GM12865 (cell line): ENCODE results near the gene ZNF511.
"Not testable (repeated sequence)": the region's sequence is repeated elsewhere in the genome, so short reads cannot be mapped to it uniquely, and the experiment has no call there.

ENCODE experiments used
- DNase-seq: peaks from one replicate; pipeline ENCODE4 v3.0.0; 2010; ENCODE audit warnings: low read depth
- H3K4me3 ChIP-seq: 2 replicates; pipeline ENCODE4 v1.5.1; 2011; ENCODE audit warnings: mild to moderate bottlenecking, low read depth, low read length, control low read depth
- CTCF ChIP-seq: IDR thresholded peaks from 2 replicates; pipeline ENCODE4 v1.5.1; 2011; ENCODE audit warnings: low read length, control low read depth, low read depth, inconsistent platforms; ENCODE audit not compliant: insufficient read depth; ENCODE audit errors: missing control alignments

ZNF511 gene

DNA sequence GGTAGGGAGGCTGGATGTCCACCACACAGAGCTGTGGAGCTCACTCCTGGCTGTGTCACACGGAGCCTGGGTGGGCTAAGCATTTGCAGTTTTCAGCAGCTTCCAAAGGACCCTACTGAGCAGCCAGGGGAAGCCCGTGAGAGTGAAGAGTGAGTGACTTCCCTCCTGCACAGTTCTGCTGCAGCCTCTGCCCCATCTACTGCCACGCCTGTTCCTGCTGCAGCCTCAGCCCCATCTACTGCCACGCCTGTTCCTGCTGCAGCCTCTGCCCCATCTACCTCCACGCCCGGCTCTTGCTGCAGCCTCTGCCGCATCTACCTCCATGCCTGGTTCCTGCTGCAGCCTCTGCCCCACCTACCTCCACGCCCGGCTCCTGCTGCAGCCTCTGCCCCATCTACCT, 44.3 kb upstream of the ZNF511 start:
- no peak overlapping the region for H3K4me3 ChIP-seq
- no peak for DNase-seq

GRCh38 chr10:133265052-133265451, 43.7 kb upstream of the ZNF511 start:
- not testable (repeated sequence) for H3K4me3 ChIP-seq, DNase-seq

More for the DNA sequence above, 44.3 kb upstream of the ZNF511 start:
- no peak for TF ChIP-seq CTCF

- TF ChIP-seq CTCF = no peak
- DNase-seq = no peak
These were observed 42.5 kb upstream of the ZNF511 start for GRCh38 chr10:133266056-133266795.

GRCh38 chr10:133267293-133267692, 41.4 kb upstream of the ZNF511 start:
- no peak for DNase-seq
- H3K4me3 ChIP-seq = no peak overlapping the region
- no peak for TF ChIP-seq CTCF

More at GRCh38 chr10:133266056-133266795, 42.5 kb upstream of the ZNF511 start:
- H3K4me3 ChIP-seq = no peak overlapping the region

GRCh38 chr10:133267829-133268228, 40.9 kb upstream of the ZNF511 start:
- no peak overlapping the region for H3K4me3 ChIP-seq
- no peak for DNase-seq
- TF ChIP-seq CTCF = no peak

GRCh38 chr10:133268532-133268931, 40.2 kb upstream of the ZNF511 start:
- no peak overlapping the region for H3K4me3 ChIP-seq

GRCh38 chr10:133269367-133269766, 39.3 kb upstream of the ZNF511 start:
- no peak overlapping the region for H3K4me3 ChIP-seq
- no peak for DNase-seq
- TF ChIP-seq CTCF = no peak

More at GRCh38 chr10:133268532-133268931, 40.2 kb upstream of the ZNF511 start:
- no peak for DNase-seq
- TF ChIP-seq CTCF = no peak
